ENCODE measurements around the gene RPS5.
A peak's percentile ranks its signal among the peaks of the same experiment; 100 is the strongest.

RPS5 gene

DNA sequence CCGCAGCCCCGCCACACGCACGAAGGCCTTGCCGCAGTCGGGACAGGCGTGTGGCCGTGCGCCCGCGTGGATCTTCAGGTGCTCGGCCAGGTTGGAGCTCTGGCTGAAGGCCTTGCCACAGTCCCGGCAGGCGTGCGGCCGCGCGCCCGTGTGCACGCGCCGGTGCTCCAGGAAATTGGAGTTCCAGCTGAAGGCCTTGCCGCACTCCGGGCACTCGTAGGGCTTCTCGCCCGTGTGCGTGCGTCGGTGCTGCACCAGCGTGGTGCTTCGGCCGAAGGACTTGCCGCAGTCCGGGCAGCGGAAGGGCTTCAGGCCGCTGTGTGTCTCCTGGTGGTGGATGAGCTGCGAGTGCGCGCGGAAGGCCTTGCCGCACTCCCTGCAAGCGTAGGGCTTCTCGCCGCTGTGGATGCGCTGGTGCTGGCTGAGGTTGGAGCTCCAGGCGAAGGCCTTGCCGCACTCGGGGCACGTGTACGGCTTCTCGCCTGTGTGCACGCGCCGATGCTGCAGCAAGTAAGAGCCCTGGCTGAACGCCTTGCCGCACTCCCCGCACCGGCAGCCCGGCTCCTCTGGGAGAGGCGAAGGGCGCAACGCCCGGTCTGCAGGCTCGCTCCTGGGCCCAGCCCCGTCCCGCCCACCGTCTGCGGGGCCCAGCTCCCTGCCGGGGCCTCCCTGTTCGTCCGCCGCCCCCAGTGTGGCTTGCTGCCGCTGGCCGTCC lies 30.1 kb upstream of the RPS5 start:
- TF ChIP-seq, protein P1, sequence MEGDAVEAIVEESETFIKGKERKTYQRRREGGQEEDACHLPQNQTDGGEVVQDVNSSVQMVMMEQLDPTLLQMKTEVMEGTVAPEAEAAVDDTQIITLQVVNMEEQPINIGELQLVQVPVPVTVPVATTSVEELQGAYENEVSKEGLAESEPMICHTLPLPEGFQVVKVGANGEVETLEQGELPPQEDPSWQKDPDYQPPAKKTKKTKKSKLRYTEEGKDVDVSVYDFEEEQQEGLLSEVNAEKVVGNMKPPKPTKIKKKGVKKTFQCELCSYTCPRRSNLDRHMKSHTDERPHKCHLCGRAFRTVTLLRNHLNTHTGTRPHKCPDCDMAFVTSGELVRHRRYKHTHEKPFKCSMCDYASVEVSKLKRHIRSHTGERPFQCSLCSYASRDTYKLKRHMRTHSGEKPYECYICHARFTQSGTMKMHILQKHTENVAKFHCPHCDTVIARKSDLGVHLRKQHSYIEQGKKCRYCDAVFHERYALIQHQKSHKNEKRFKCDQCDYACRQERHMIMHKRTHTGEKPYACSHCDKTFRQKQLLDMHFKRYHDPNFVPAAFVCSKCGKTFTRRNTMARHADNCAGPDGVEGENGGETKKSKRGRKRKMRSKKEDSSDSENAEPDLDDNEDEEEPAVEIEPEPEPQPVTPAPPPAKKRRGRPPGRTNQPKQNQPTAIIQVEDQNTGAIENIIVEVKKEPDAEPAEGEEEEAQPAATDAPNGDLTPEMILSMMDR (IDR thresholded peaks at IDR 0.05; ENCODE audit: control extremely low read depth, extremely low read depth, low read depth, missing control alignments): no peak
- no peak for DNase-seq (ENCODE audit: extremely low spot score)
- CTCF ChIA-PET: no interaction called here
- POLR2A ChIA-PET: interaction anchor here (0.6 kb wide), 1 partner anchor 205 kb away, joined by 4 read pairs; no protein-coding TSS in a partner anchor

DNA sequence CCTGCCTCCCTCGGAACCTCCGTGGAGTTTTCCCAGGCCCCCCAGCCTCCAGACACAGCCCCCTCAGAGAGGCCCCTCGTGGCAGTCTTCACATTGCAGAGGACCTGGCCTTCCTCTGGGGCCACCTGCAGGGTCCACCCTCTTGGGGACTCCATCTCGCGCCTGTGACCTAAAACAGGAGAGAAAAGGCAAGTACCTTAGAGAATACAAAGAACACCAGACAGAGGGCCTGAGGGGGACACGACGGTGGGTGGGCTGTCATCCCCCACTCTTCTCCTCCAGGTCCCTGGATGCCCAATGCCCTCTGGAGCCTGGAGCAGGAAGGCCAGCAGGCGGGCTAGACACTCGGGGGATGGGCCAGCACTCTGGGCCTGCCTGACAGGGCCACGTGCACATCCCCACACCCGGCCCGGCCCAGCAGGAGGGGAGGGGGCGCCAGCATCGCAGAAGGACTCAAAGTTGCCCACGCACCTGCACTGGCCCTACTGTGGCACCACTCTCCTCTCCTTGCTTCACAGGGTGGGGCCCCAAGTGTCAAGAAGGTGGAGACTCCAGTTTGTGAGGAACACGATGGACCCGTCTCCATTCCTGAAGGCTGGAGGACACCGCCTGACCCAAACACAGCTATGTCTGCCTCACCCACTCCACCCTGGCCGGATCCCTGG lies 29.5 kb upstream of the RPS5 start:
- TF ChIP-seq, protein P1 (IDR thresholded peaks at IDR 0.05; ENCODE audit: control extremely low read depth, extremely low read depth, low read depth, missing control alignments): no peak
- CTCF ChIA-PET: no interaction called here
- POLR2A ChIA-PET: no interaction called here

DNA sequence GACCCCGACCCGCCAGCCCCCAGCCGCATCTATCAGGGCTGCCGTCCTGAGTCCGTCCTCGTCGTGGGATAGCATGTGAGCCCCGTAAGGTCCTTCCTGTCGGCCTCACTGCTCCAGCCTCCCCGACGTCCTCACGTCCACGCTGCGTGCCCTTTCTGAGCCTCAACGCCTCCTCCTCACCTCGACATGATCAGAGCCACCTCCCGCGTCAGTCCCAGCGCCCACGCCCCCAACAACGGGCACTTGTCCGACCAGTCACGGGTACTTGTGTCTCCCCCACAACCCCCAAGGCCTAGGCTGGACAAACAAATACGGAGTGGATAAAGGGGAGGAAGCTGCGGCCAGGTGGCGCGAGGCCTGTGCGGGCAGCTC lies 25.2 kb upstream of the RPS5 start:
- TF ChIP-seq, protein P1 (IDR thresholded peaks at IDR 0.05; ENCODE audit: control extremely low read depth, extremely low read depth, low read depth, missing control alignments): no peak
- CTCF ChIA-PET: interaction anchor here (0.6 to 3.2 kb wide), 11 partner anchors 11 to 158 kb away, joined by 3 to 14 read pairs (median 5); partner anchors contain the start of genes ZBTB45, ZNF132 and ZSCAN22
- peak; percentile 68 for DNase-seq (ENCODE audit: extremely low spot score)
- POLR2A ChIA-PET: interaction anchor here (1.0 kb wide), 2 partner anchors 10 to 57 kb away, joined by 3 to 9 read pairs; partner anchors contain the start of gene ERVK3-1

More for the DNA sequence above, 29.5 kb upstream of the RPS5 start:
- DNase-seq (ENCODE audit: extremely low spot score): no peak

DNA sequence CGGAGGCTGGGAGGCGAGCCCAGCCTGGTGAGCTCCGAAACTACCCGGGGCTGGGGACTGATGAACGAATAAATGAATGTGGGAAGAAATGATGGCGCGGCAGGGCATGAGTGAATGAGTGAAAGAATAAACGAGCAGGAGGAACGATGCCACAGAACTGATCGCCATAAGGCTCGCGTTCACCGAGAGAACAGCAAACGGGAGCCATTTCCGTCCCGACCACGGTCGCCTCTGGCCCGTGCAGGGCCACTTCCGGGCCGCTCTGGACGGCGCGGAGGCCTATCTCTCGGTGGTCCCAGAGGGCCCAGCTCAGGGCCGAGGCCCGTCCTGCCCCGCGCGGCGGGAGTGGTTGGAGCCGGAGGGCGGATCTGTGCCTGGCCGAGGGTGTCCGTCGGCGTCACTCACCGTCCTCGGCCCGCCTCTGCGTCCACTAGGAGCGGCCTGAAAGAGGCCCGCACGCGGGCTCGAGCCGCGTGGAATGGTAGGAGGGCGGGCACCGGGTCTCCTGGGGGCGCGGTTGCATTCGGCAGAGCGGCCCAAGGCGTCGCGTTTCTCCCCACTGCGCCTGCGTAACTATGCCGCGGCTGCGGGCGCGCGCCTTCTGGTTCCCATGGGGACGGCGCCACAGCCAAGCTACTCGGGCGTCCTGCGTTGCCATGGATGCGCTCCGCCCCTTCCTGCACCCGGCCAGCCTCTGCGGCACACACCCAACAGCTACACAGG lies 24.6 kb upstream of the RPS5 start, which contains the start of gene ZNF497:
Gene ZNF497 (minus strand): TSS at position 480 of the 723 bp plus-strand sequence. CDS start 5,116 bp downstream, outside the sequence.
- CTCF ChIA-PET: interaction anchor here (0.6 to 3.2 kb wide), 12 partner anchors 11 to 157 kb away, joined by 3 to 14 read pairs (median 4); partner anchors contain the start of genes ZBTB45, ZNF132 and ZSCAN22
- DNase-seq (ENCODE audit: extremely low spot score): peak; percentile 100
- POLR2A ChIA-PET: interaction anchor here (0.6 to 1.0 kb wide), 6 partner anchors 11 to 1078 kb away, joined by 3 to 9 read pairs (median 4); partner anchors contain the start of genes ERVK3-1, RPS5 and ZNF552
- TF ChIP-seq, protein P1 (IDR thresholded peaks at IDR 0.05; ENCODE audit: control extremely low read depth, extremely low read depth, low read depth, missing control alignments): no peak

DNA sequence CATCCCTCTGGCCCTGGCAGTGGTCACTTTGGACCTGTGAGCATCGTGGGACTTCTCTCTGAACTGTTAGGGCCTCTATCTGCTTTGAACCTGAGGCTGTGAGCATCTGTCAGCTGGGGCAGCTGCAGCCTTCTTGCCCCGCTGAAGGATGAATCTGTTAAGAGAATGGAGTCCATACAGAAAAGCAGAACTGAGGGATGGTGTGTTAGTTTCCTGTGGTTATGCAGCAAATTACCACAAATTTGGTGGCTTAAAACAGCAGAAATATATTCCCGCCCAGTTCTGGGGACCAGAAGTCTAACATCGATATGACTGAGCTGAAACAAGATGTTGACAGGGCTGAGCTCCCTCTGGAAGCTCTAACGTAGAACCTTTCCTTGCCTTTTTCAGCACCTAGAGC lies 22.9 kb upstream of the RPS5 start:
- TF ChIP-seq, protein P1 (IDR thresholded peaks at IDR 0.05; ENCODE audit: control extremely low read depth, extremely low read depth, low read depth, missing control alignments): no peak
- CTCF ChIA-PET: interaction anchor here (1.7 to 3.2 kb wide), 5 partner anchors 10 to 155 kb away, joined by 3 to 12 read pairs (median 7); partner anchors contain the start of gene ZBTB45
- no peak for DNase-seq (ENCODE audit: extremely low spot score)
- POLR2A ChIA-PET: interaction anchor here (0.8 kb wide), 1 partner anchor 10 kb away, joined by 3 read pairs; no protein-coding TSS in a partner anchor
